ENCODE measurements around the gene CYP2F1. TPM values are rescaled to one million over a fixed set of nuclear protein-coding genes. Genes with fewer than 3 reads are reported as not detected.

The CYP2F1 gene
- polyA plus RNA-seq, 1 donor from 2014 or later, result not detected

- Histone ChIP-seq H4K20me1 (ENCODE audit: insufficient read depth) (no peaks in the 10 kb centered on the region), H3F3A (ENCODE audit: insufficient read depth, low read length, poor library complexity, severe bottlenecking) (no peaks in the 10 kb centered on the region), H3K9me3 (ENCODE audit: low read length) (no peaks in the 10 kb centered on the region), H3K27ac (ENCODE audit: low read length) (no peak overlapping the region), H3K27me3 (ENCODE audit: insufficient read depth, low read depth, low read length) (no peaks in the 10 kb centered on the region), H2AFZ (ENCODE audit: low read depth, low read length) (no peak overlapping the region), H3K4me3 (ENCODE audit: low read length) (no peak overlapping the region), H3K36me3 (ENCODE audit: insufficient read depth, low read length) (no peaks in the 10 kb centered on the region), H3K9me2 (ENCODE audit: insufficient read depth, low read length) (no peaks in the 10 kb centered on the region), H3K4me2 (ENCODE audit: low read length) (no peak overlapping the region), H3K79me2 (replicated peaks; ENCODE audit: insufficient read depth, low read length) (no peaks in the 10 kb centered on the region), H3K9ac (ENCODE audit: low read length) (no peak overlapping the region)
- TF ChIP-seq, protein P1, sequence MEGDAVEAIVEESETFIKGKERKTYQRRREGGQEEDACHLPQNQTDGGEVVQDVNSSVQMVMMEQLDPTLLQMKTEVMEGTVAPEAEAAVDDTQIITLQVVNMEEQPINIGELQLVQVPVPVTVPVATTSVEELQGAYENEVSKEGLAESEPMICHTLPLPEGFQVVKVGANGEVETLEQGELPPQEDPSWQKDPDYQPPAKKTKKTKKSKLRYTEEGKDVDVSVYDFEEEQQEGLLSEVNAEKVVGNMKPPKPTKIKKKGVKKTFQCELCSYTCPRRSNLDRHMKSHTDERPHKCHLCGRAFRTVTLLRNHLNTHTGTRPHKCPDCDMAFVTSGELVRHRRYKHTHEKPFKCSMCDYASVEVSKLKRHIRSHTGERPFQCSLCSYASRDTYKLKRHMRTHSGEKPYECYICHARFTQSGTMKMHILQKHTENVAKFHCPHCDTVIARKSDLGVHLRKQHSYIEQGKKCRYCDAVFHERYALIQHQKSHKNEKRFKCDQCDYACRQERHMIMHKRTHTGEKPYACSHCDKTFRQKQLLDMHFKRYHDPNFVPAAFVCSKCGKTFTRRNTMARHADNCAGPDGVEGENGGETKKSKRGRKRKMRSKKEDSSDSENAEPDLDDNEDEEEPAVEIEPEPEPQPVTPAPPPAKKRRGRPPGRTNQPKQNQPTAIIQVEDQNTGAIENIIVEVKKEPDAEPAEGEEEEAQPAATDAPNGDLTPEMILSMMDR (IDR thresholded peaks at IDR 0.05; ENCODE audit: poor library complexity, severe bottlenecking), result no peak
- TF ChIP-seq EZH2 (IDR thresholded peaks at IDR 0.05; ENCODE audit: borderline replicate concordance, insufficient read depth, low read length, poor library complexity, severe bottlenecking) (no peak), SMC3 (conservative IDR thresholded peaks at IDR 0.05; ENCODE audit: poor library complexity) (no peak), RAD21 (conservative IDR thresholded peaks at IDR 0.05) (no peak), MXI1 (conservative IDR thresholded peaks at IDR 0.05; ENCODE audit: poor library complexity, severe bottlenecking) (no peak), REST (IDR thresholded peaks at IDR 0.05; ENCODE audit: borderline replicate concordance) (no peak), TAF1 (IDR thresholded peaks at IDR 0.05; ENCODE audit: low read depth) (no peak), EP300 (conservative IDR thresholded peaks at IDR 0.05; ENCODE audit: poor library complexity, severe bottlenecking) (no peak), POLR2AphosphoS5 (IDR thresholded peaks at IDR 0.05) (no peak)
These were observed 42.0 kb downstream of the CYP2F1 start for GRCh38 chr19:41156207-41156606.

DNA sequence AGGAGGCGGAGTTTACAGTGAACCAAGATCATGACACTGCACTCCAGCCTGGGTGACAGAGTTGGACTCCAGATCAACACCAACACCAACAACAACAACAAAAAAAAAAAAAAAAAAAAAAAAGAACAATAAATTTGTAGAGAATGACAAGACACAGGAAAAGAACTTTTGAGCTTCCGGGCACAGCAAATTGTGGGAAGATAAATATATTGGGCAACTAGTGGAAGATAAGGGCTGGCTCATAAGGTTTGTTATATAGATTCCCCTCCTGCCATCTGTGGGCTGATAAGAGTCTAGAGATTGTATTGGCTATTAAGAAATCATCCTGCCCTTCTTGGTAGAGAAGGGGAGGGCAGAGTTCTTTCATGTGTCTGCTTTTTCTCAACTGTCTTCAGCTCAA is 45.6 kb downstream of the CYP2F1 start:
- Histone ChIP-seq H3K4me2 (ENCODE audit: low read length) (no peak overlapping the region), H2AFZ (ENCODE audit: low read depth, low read length) (no peak overlapping the region), H3K36me3 (ENCODE audit: insufficient read depth, low read length) (no peaks in the 10 kb centered on the region), H4K20me1 (ENCODE audit: insufficient read depth) (no peaks in the 10 kb centered on the region), H3K4me3 (ENCODE audit: low read length) (no peak overlapping the region), H3K9ac (ENCODE audit: low read length) (no peak overlapping the region), H3K27ac (ENCODE audit: low read length) (no peak overlapping the region), H3K9me3 (ENCODE audit: low read length) (no peaks in the 10 kb centered on the region), H3F3A (ENCODE audit: insufficient read depth, low read length, poor library complexity, severe bottlenecking) (no peaks in the 10 kb centered on the region), H3K27me3 (ENCODE audit: insufficient read depth, low read depth, low read length) (no peaks in the 10 kb centered on the region), H3K9me2 (ENCODE audit: insufficient read depth, low read length) (no peaks in the 10 kb centered on the region), H3K79me2 (replicated peaks; ENCODE audit: insufficient read depth, low read length) (no peaks in the 10 kb centered on the region)
- TF ChIP-seq EZH2 (IDR thresholded peaks at IDR 0.05; ENCODE audit: borderline replicate concordance, insufficient read depth, low read length, poor library complexity, severe bottlenecking), result no peak
- TF ChIP-seq REST (IDR thresholded peaks at IDR 0.05; ENCODE audit: borderline replicate concordance), result no peak
- TF ChIP-seq EP300 (conservative IDR thresholded peaks at IDR 0.05; ENCODE audit: poor library complexity, severe bottlenecking), result no peak
- no peak for TF ChIP-seq RAD21 (conservative IDR thresholded peaks at IDR 0.05)
- no peak for TF ChIP-seq POLR2AphosphoS5 (IDR thresholded peaks at IDR 0.05)
- TF ChIP-seq, protein P1 (IDR thresholded peaks at IDR 0.05; ENCODE audit: poor library complexity, severe bottlenecking), result no peak
- TF ChIP-seq SMC3 (conservative IDR thresholded peaks at IDR 0.05; ENCODE audit: poor library complexity), result no peak
- TF ChIP-seq TAF1 (IDR thresholded peaks at IDR 0.05; ENCODE audit: low read depth), result no peak
- no peak for TF ChIP-seq MXI1 (conservative IDR thresholded peaks at IDR 0.05; ENCODE audit: poor library complexity, severe bottlenecking)
